SK-N-SH treated with all-trans-retinoic acid at 6 μM for 48 hours (cell line): ENCODE measurements around the gene COX19.

Experiments
- ARNTL ChIP-seq: fragments of 450-650 bp; formaldehyde crosslinking; IDR thresholded peaks from 2 replicates; pipeline ENCODE4 v1.5.0; 2020; ENCODE audit warnings: low read depth, mild to moderate bottlenecking, moderate library complexity, borderline replicate concordance
- CREB5 ChIP-seq: fragments of 250-450 bp; sonication (Bioruptor Pico); IDR thresholded peaks from 2 replicates; pipeline ENCODE4 v1.5.1; 2020; ENCODE audit warnings: low read depth, mild to moderate bottlenecking, moderate library complexity
- CSRNP3 ChIP-seq: fragments of 250-450 bp; sonication (Bioruptor Pico); IDR thresholded peaks from 2 replicates; pipeline ENCODE4 v1.5.1; 2021; ENCODE audit warnings: mild to moderate bottlenecking, moderate library complexity
- ESRRG ChIP-seq: fragments of 250-450 bp; sonication (Bioruptor Pico); IDR thresholded peaks from 2 replicates; pipeline ENCODE4 v1.6.1; 2021; ENCODE audit warnings: mild to moderate bottlenecking
- OSR1 ChIP-seq: fragments of 250-450 bp; sonication (Bioruptor Pico); IDR thresholded peaks from 2 replicates; pipeline ENCODE4 v1.8.0; 2022; ENCODE audit warnings: moderate library complexity, mild to moderate bottlenecking, inconsistent platforms
- PATZ1 ChIP-seq: fragments of 250-450 bp; sonication (Bioruptor Pico); IDR thresholded peaks from 2 replicates; pipeline ENCODE4 v1.8.0; 2020; ENCODE audit warnings: mild to moderate bottlenecking, moderate library complexity, borderline replicate concordance
- ZC3H10 ChIP-seq: fragments of 250-450 bp; sonication (Bioruptor Pico); IDR thresholded peaks from 2 replicates; pipeline ENCODE4 v1.5.1; 2021; ENCODE audit warnings: mild to moderate bottlenecking, moderate library complexity
- ZFP3 ChIP-seq: fragments of 250-450 bp; sonication (Bioruptor Pico); IDR thresholded peaks from 2 replicates; pipeline ENCODE4 v1.5.0; 2020; ENCODE audit warnings: mild to moderate bottlenecking, moderate library complexity
- ZFP30 ChIP-seq: fragments of 450-650 bp; formaldehyde crosslinking; IDR thresholded peaks from 2 replicates; pipeline ENCODE4 v1.5.0; 2022; ENCODE audit warnings: mild to moderate bottlenecking, moderate library complexity
- ZNF565 ChIP-seq: fragments of 450-650 bp; formaldehyde crosslinking; conservative IDR thresholded peaks from 2 replicates; pipeline ENCODE4 v1.5.0; 2020; ENCODE audit warnings: low read depth, mild to moderate bottlenecking, moderate library complexity
- ZNF70 ChIP-seq: fragments of 450-650 bp; formaldehyde crosslinking; IDR thresholded peaks from 2 replicates; pipeline ENCODE4 v1.5.0; 2020; ENCODE audit warnings: mild to moderate bottlenecking, moderate library complexity

GRCh38 chr7:1012716-1013095 is 37.4 kb upstream of the COX19 start:
- TF ChIP-seq ZNF70 (CRISPR knock-in tag) (no peak), ARNTL (CRISPR knock-in tag) (no peak), CSRNP3 (CRISPR knock-in tag) (no peak), ZFP30 (CRISPR knock-in tag) (no peak), OSR1 (CRISPR knock-in tag) (no peak), ZNF565 (CRISPR knock-in tag) (no peak), ZFP3 (CRISPR knock-in tag) (no peak), CREB5 (CRISPR knock-in tag) (no peak), ESRRG (CRISPR knock-in tag) (no peak), PATZ1 (no peak), ZC3H10 (CRISPR knock-in tag) (no peak)
